ENCODE results near the gene HDAC4. TPM values are rescaled to one million over a fixed set of nuclear protein-coding genes. Genes with fewer than 3 reads are reported as not detected.

The HDAC4 gene
- total and polyA plus RNA-seq, 3 experiments from 2014 or later, result 8.3 to 28.8 (median 24.0) TPM

- Histone ChIP-seq H3K27me3 (ENCODE audit: insufficient read depth, low read length, poor library complexity, severe bottlenecking) (no peaks in the 10 kb centered on the region), H3K36me3 (ENCODE audit: insufficient read depth, low read length) (no peaks in the 10 kb centered on the region), H3K4me1 (ENCODE audit: insufficient read depth, low read length) (peaks cover 31% of the 10 kb centered on the region), H3K4me3 (ENCODE audit: low read length) (no peak overlapping the region), H3K9me3 (ENCODE audit: low read length) (no peaks in the 10 kb centered on the region), H3K27ac (ENCODE audit: low read depth, low read length) (no peak overlapping the region)
- no peak for DNase-seq
- ChIA-PET CTCF (interaction anchor here (1.2 kb wide), 1 partner anchor 670 kb away, joined by 4 read pairs; no protein-coding TSS in a partner anchor), POLR2A (interaction anchor here (0.6 kb wide), 1 partner anchor 36 kb away, joined by 4 read pairs; no protein-coding TSS in a partner anchor)
- Mint-ChIP-seq H3K27me3 (peaks cover 0 to 3% of the 10 kb centered on the region in 2 donors), H3K4me3 (no peak overlapping the region), H3K27ac (peak overlapping the region in 2 of 8 donors; percentile 65 to 73), H3K4me1 (peaks cover 40 to 90% (median 75%) of the 10 kb centered on the region in 3 donors), H3K36me3 (peaks cover 0 to 4% (median 0%) of the 10 kb centered on the region in 3 donors), H3K9me3 (no peaks in the 10 kb centered on the region)
Measured at GRCh38 chr2:239212121-239212928, 188.5 kb downstream of the HDAC4 start.

DNA sequence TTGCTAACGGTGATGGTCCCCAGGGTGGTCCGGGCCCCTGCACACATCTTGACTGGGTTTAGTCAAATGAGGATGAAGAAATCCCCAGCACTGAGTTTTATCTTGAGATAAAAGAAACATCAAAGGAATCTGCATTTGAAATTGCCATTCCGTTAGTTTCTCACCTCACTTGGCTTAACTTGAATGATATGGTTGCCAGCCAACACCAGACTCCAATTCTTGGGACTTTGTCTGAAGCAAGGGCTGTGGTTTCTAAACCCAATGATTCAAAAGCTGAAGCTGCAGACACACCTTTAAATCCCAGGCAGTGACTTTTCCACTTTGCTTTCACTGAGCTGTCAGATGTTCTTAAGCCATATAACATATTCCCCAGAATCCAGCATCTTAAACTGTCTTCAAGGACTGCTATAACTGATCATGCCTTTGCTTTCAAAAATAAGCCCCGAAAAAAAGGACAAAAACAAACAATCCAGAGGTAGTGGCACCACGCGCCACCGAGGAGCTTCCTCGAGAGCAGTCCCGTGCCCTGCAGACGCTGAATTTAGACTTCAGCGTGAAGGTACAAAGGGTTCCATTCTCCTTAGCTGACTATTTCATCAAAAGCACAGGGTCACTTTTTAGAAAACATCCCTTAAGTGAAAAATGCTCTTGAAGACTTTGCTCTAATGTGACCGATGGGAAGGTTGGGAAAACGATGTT, 189.3 kb downstream of the HDAC4 start:
- peaks cover 0 to 4% (median 0%) of the 10 kb centered on the region in 3 donors for H3K36me3 Mint-ChIP-seq
- no peaks in the 10 kb centered on the region for H3K27me3 ChIP-seq (ENCODE audit: insufficient read depth, low read length, poor library complexity, severe bottlenecking)
- no peaks in the 10 kb centered on the region for H3K9me3 Mint-ChIP-seq
- peaks cover 23% of the 10 kb centered on the region for H3K4me1 ChIP-seq (ENCODE audit: insufficient read depth, low read length)
- H3K9me3 ChIP-seq (ENCODE audit: low read length), result no peaks in the 10 kb centered on the region
- no peak overlapping the region for H3K4me3 ChIP-seq (ENCODE audit: low read length)
- no peaks in the 10 kb centered on the region for H3K36me3 ChIP-seq (ENCODE audit: insufficient read depth, low read length)
- H3K4me1 Mint-ChIP-seq, result peaks cover 40 to 90% (median 75%) of the 10 kb centered on the region in 3 donors
- DNase-seq, result no peak
- ChIA-PET CTCF (no interaction called here), POLR2A (interaction anchor here (0.6 kb wide), 1 partner anchor 37 kb away, joined by 4 read pairs; no protein-coding TSS in a partner anchor)
- no peak overlapping the region for H3K27ac ChIP-seq (ENCODE audit: low read depth, low read length)
- H3K4me3 Mint-ChIP-seq, result no peak overlapping the region
- peak overlapping the region in 1 of 8 donors; percentile 74 for H3K27ac Mint-ChIP-seq
- peaks cover 0 to 2% of the 10 kb centered on the region in 2 donors for H3K27me3 Mint-ChIP-seq

- no peak for DNase-seq
- CTCF ChIA-PET, result no interaction called here
- peaks cover 29% of the 10 kb centered on the region for H3K4me1 ChIP-seq (ENCODE audit: insufficient read depth, low read length)
- H3K4me3 Mint-ChIP-seq, result no peak overlapping the region
- H3K27me3 ChIP-seq (ENCODE audit: insufficient read depth, low read length, poor library complexity, severe bottlenecking), result no peaks in the 10 kb centered on the region
- H3K9me3 ChIP-seq (ENCODE audit: low read length), result no peaks in the 10 kb centered on the region
- H3K36me3 Mint-ChIP-seq, result peaks cover 0 to 2% (median 0%) of the 10 kb centered on the region in 3 donors
- peaks cover 0 to 2% of the 10 kb centered on the region in 2 donors for H3K27me3 Mint-ChIP-seq
- peak overlapping the region in 3 of 8 donors; percentile 31 to 74 (median 53) for H3K27ac Mint-ChIP-seq
- H3K4me1 Mint-ChIP-seq, result peaks cover 41 to 90% (median 74%) of the 10 kb centered on the region in 3 donors
- H3K27ac ChIP-seq (ENCODE audit: low read depth, low read length), result no peak overlapping the region
- POLR2A ChIA-PET, result no interaction called here
- no peaks in the 10 kb centered on the region for H3K36me3 ChIP-seq (ENCODE audit: insufficient read depth, low read length)
- H3K9me3 Mint-ChIP-seq, result no peaks in the 10 kb centered on the region
- no peak overlapping the region for H3K4me3 ChIP-seq (ENCODE audit: low read length)
Measured at GRCh38 chr2:239209783-239210182, 191.0 kb downstream of the HDAC4 start.

- Mint-ChIP-seq H3K4me3 (no peak overlapping the region), H3K27me3 (peaks cover 0 to 2% of the 10 kb centered on the region in 2 donors), H3K36me3 (peaks cover 0 to 4% (median 0%) of the 10 kb centered on the region in 3 donors), H3K9me3 (no peaks in the 10 kb centered on the region), H3K27ac (no peak overlapping the region), H3K4me1 (peaks cover 36 to 82% (median 68%) of the 10 kb centered on the region in 3 donors)
- Histone ChIP-seq H3K4me3 (ENCODE audit: low read length) (no peak overlapping the region), H3K27ac (ENCODE audit: low read depth, low read length) (no peak overlapping the region), H3K9me3 (ENCODE audit: low read length) (no peaks in the 10 kb centered on the region), H3K27me3 (ENCODE audit: insufficient read depth, low read length, poor library complexity, severe bottlenecking) (no peaks in the 10 kb centered on the region), H3K4me1 (ENCODE audit: insufficient read depth, low read length) (peaks cover 31% of the 10 kb centered on the region), H3K36me3 (ENCODE audit: insufficient read depth, low read length) (no peaks in the 10 kb centered on the region)
- POLR2A ChIA-PET, result interaction anchor here (0.5 to 0.7 kb wide), 3 partner anchors 10 to 339 kb away, joined by 3 read pairs; no protein-coding TSS in a partner anchor
- CTCF ChIA-PET, result no interaction called here
- DNase-seq, result no peak
Measured at GRCh38 chr2:239208465-239209180, 192.2 kb downstream of the HDAC4 start.

- POLR2A ChIA-PET, result no interaction called here
- CTCF ChIA-PET, result no interaction called here
Measured at GRCh38 chr2:239206851-239207250, 194.0 kb downstream of the HDAC4 start.

DNA sequence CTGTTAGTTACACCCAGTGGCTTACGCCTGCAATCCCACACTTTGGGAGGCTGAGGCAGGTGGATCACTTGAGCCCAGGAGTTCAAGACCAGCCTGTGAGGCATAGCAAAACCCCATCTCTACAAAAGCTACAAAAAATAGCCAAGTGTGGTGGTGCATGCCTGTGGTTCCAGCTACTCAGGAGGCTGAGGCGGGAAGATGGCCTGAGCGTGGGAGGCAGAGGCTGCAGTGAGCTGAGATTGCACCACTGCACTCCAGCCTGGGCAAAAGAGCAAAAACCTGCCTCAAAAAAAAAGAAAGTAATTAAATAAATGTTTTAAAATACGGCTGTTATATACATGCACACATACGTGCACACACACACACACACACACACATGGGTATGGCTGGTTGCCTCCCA, 194.8 kb downstream of the HDAC4 start:
- peak overlapping the region in 4 of 8 donors; percentile 26 to 75 (median 41) for H3K27ac Mint-ChIP-seq
- Histone ChIP-seq H3K9me3 (ENCODE audit: low read length) (no peaks in the 10 kb centered on the region), H3K4me3 (ENCODE audit: low read length) (no peak overlapping the region), H3K27ac (ENCODE audit: low read depth, low read length) (no peak overlapping the region), H3K27me3 (ENCODE audit: insufficient read depth, low read length, poor library complexity, severe bottlenecking) (no peaks in the 10 kb centered on the region), H3K36me3 (ENCODE audit: insufficient read depth, low read length) (no peaks in the 10 kb centered on the region), H3K4me1 (ENCODE audit: insufficient read depth, low read length) (peaks cover 17% of the 10 kb centered on the region)
- H3K9me3 Mint-ChIP-seq, result no peaks in the 10 kb centered on the region
- H3K27me3 Mint-ChIP-seq, result no peaks in the 10 kb centered on the region
- ChIA-PET CTCF (no interaction called here), POLR2A (no interaction called here)
- no peak overlapping the region for H3K4me3 Mint-ChIP-seq
- peaks cover 27 to 73% (median 51%) of the 10 kb centered on the region in 3 donors for H3K4me1 Mint-ChIP-seq
- no peak for DNase-seq
- peaks cover 0 to 18% (median 2%) of the 10 kb centered on the region in 3 donors for H3K36me3 Mint-ChIP-seq

More at GRCh38 chr2:239206851-239207250, 194.0 kb downstream of the HDAC4 start:
- peak overlapping the region in 1 of 8 donors; percentile 9 for H3K27ac Mint-ChIP-seq
- no peaks in the 10 kb centered on the region for H3K27me3 Mint-ChIP-seq
- Histone ChIP-seq H3K4me1 (ENCODE audit: insufficient read depth, low read length) (peaks cover 24% of the 10 kb centered on the region), H3K27me3 (ENCODE audit: insufficient read depth, low read length, poor library complexity, severe bottlenecking) (no peaks in the 10 kb centered on the region), H3K4me3 (ENCODE audit: low read length) (no peak overlapping the region), H3K9me3 (ENCODE audit: low read length) (no peaks in the 10 kb centered on the region), H3K27ac (ENCODE audit: low read depth, low read length) (no peak overlapping the region), H3K36me3 (ENCODE audit: insufficient read depth, low read length) (no peaks in the 10 kb centered on the region)
- no peak overlapping the region for H3K4me3 Mint-ChIP-seq
- H3K9me3 Mint-ChIP-seq, result no peaks in the 10 kb centered on the region
- peaks cover 0 to 17% (median 2%) of the 10 kb centered on the region in 3 donors for H3K36me3 Mint-ChIP-seq
- peaks cover 30 to 77% (median 59%) of the 10 kb centered on the region in 3 donors for H3K4me1 Mint-ChIP-seq
- no peak for DNase-seq

DNA sequence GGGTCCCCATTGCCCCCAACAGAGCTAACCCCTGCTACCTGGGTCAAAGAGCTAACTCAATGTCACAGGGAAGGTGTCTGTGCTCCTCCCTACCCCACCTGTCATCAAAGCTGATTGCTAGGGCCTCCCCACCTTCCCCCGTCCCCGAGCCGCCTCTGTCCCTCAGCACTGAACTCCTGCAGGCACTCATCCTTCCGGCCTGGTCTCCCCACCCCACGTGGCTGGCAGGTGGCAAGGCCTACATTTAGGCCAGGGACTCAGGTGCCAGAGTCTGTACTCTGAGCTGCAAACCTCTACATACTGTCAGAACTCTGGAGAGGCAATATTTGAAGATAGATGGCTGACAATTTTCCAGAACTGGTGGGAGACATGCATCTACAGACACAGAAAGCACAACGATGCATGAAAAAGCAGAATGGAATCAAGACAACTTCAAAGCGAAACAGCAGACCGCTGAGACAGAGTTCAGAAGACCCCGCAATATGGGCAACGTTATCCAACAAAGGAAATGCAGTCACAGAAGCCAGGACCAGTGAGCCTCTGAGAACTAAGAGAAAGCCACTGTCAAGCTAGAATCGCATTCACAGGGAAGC, 195.8 kb downstream of the HDAC4 start:
- Histone ChIP-seq H3K27me3 (ENCODE audit: insufficient read depth, low read length, poor library complexity, severe bottlenecking) (no peaks in the 10 kb centered on the region), H3K27ac (ENCODE audit: low read depth, low read length) (no peak overlapping the region), H3K9me3 (ENCODE audit: low read length) (no peaks in the 10 kb centered on the region), H3K36me3 (ENCODE audit: insufficient read depth, low read length) (no peaks in the 10 kb centered on the region), H3K4me1 (ENCODE audit: insufficient read depth, low read length) (peaks cover 17% of the 10 kb centered on the region), H3K4me3 (ENCODE audit: low read length) (no peak overlapping the region)
- ChIA-PET CTCF (no interaction called here), POLR2A (no interaction called here)
- DNase-seq, result no peak
- peaks cover 0 to 24% (median 4%) of the 10 kb centered on the region in 3 donors for H3K36me3 Mint-ChIP-seq
- no peaks in the 10 kb centered on the region for H3K27me3 Mint-ChIP-seq
- H3K4me3 Mint-ChIP-seq, result no peak overlapping the region
- H3K27ac Mint-ChIP-seq, result peak overlapping the region in 2 of 8 donors; percentile 34 to 53
- H3K9me3 Mint-ChIP-seq, result no peaks in the 10 kb centered on the region
- H3K4me1 Mint-ChIP-seq, result peaks cover 27 to 71% (median 51%) of the 10 kb centered on the region in 3 donors
